Measurements from ENCODE around the gene MRAP2. TPM values are rescaled to one million over a fixed set of nuclear protein-coding genes. Genes with fewer than 3 reads are reported as not detected.

The MRAP2 gene
- total and polyA plus RNA-seq, 2 donors (not counting 3 experiments of a cell fraction or from before 2014, with no cell fraction given), result 5.8 to 8.6 TPM

- FAIRE-seq (no peak), DNase-seq (ENCODE audit: low read depth, low spot score) (no peak)
- BruUV-seq (replicated peaks), result no TSS peak
- peaks cover 10% of the 10 kb centered on the region for H3K4me1 ChIP-seq (ENCODE audit: control insufficient read depth, extremely low read depth, insufficient read depth, low read length)
- H3K27ac ChIP-seq (ENCODE audit: insufficient read depth, low read depth, low read length), result no peak overlapping the region
- no peak overlapping the region for H3K4me2 ChIP-seq (ENCODE audit: insufficient read depth, low read length)
- no peaks in the 10 kb centered on the region for H3K9me1 ChIP-seq (replicated peaks; ENCODE audit: control insufficient read depth, extremely low read depth, insufficient read depth, low read length)
- no peaks in the 10 kb centered on the region for H3K9me3 ChIP-seq (replicated peaks; ENCODE audit: control insufficient read depth, insufficient read depth, low read length)
- H3K36me3 ChIP-seq (ENCODE audit: control insufficient read depth in 2 of 2, extremely low read depth in 1 of 2, insufficient read depth in 2 of 2, low read length in 2 of 2), result no peaks in the 10 kb centered on the region
- no peaks in the 10 kb centered on the region for H3K79me2 ChIP-seq (ENCODE audit: control insufficient read depth, insufficient read depth, low read length)
- H2AFZ ChIP-seq (ENCODE audit: low read depth, low read length), result no peak overlapping the region
- dilution Hi-C loops (cut with MboI; ENCODE audit: extremely low pct_ligation_motif_present, low sequenced_read_pairs) (no loop called here), intact Hi-C loops (cut with micrococcal nuclease) (loop anchor here (10.0 kb wide), 1 partner anchor 157 kb away; no protein-coding TSS in a partner anchor)
- CTCF ChIA-PET, result no interaction called here
- no peaks in the 10 kb centered on the region for H3K27me3 ChIP-seq (ENCODE audit: control insufficient read depth in 2 of 2, insufficient read depth in 2 of 2, low read length in 2 of 2)
- POLR2A ChIA-PET, result no interaction called here
- no peaks in the 10 kb centered on the region for H4K20me1 ChIP-seq (replicated peaks; ENCODE audit: control insufficient read depth, extremely low read depth, insufficient read depth, low read length)
- TF ChIP-seq JUN (IDR thresholded peaks at IDR 0.05; ENCODE audit: borderline replicate concordance, insufficient read depth, insufficient read length, low read depth) (no peak), POLR2A (IDR thresholded peaks at IDR 0.05; ENCODE audit: low read depth, low read length) (no peak), EZH2 (IDR thresholded peaks at IDR 0.05; ENCODE audit: borderline replicate concordance, low read depth, low read length, severe bottlenecking) (no peak), MAX (IDR thresholded peaks at IDR 0.05; ENCODE audit: insufficient read depth, insufficient read length) (no peak), GATA2 (IDR thresholded peaks at IDR 0.05; ENCODE audit: insufficient read depth, insufficient read length, low read depth, low read length) (no peak), POLR2AphosphoS5 (IDR thresholded peaks at IDR 0.05; ENCODE audit: insufficient read depth, low read depth, low read length) (no peak), MYC (IDR thresholded peaks at IDR 0.05; ENCODE audit: low read depth, low read length) (no peak), CTCF (IDR thresholded peaks at IDR 0.05; ENCODE audit: extremely low read depth in 1 of 2, insufficient read depth in 1 of 2, low read depth in 1 of 2, low read length in 2 of 2) (no peak), FOS (IDR thresholded peaks at IDR 0.05; ENCODE audit: borderline replicate concordance, insufficient read depth, low read length) (no peak)
- no peak overlapping the region for H3K4me3 ChIP-seq (replicated peaks in 1 of 3; ENCODE audit: insufficient read depth in 1 of 3, low read depth in 1 of 3, low read length in 3 of 3)
- H3K9ac ChIP-seq (replicated peaks; ENCODE audit: extremely low read depth, insufficient read depth, low read length), result no peak overlapping the region
These were observed 24.3 kb downstream of the MRAP2 start for GRCh38 chr6:84057908-84058307.
